CD4-positive, alpha-beta T cell treated with Interferon alpha-2 for 1 hour (primary cell): ENCODE results near the gene EPC1.
"Not testable (repeated sequence)": the region's sequence is repeated elsewhere in the genome, so short reads cannot be mapped to it uniquely, and the experiment has no call there.

ENCODE experiments used
- DNase-seq, 2 donors: peaks; one replicate each; pipeline ENCODE4 v3.0.0-alpha.2; 2020 to 2022

EPC1 gene

GRCh38 chr10:32346551-32347362, at the start of gene EPC1:
EPC1 (minus strand) TSS chr10:32347158; CDS start chr10:32346915, 243 bp downstream.
- peak; percentile 89 to 93 for DNase-seq

- no peak for DNase-seq
These were observed 47.0 kb upstream of the EPC1 start for GRCh38 chr10:32393911-32394310.

GRCh38 chr10:32392284-32392683, 45.3 kb upstream of the EPC1 start:
- not testable (repeated sequence) for DNase-seq

GRCh38 chr10:32390193-32390592, 43.2 kb upstream of the EPC1 start:
- DNase-seq: no peak

- DNase-seq: no peak
These were observed 41.5 kb upstream of the EPC1 start for GRCh38 chr10:32388258-32389027.

- no peak for DNase-seq
These were observed 39.8 kb upstream of the EPC1 start for GRCh38 chr10:32386623-32387260.

- DNase-seq: no peak
These were observed 37.2 kb upstream of the EPC1 start for GRCh38 chr10:32384171-32384570.

GRCh38 chr10:32381165-32381564, 34.2 kb upstream of the EPC1 start:
- DNase-seq: no peak

GRCh38 chr10:32379950-32380551, 33.1 kb upstream of the EPC1 start:
- DNase-seq: no peak

- peak; percentile 11 to 67 for DNase-seq
These were observed 32.5 kb upstream of the EPC1 start for GRCh38 chr10:32379318-32379949.

GRCh38 chr10:32378363-32379317, 31.7 kb upstream of the EPC1 start:
- peak; percentile 93 to 94 for DNase-seq

- peak; percentile 25 to 70 for DNase-seq
These were observed 30.7 kb upstream of the EPC1 start for GRCh38 chr10:32377458-32378259.

GRCh38 chr10:32376771-32377170, 29.8 kb upstream of the EPC1 start:
- DNase-seq: no peak

GRCh38 chr10:32376097-32376496, 29.1 kb upstream of the EPC1 start:
- no peak for DNase-seq

GRCh38 chr10:32375631-32376030, 28.7 kb upstream of the EPC1 start:
- DNase-seq: no peak

- no peak for DNase-seq
These were observed 27.6 kb upstream of the EPC1 start for GRCh38 chr10:32374605-32375004.

- DNase-seq: no peak
These were observed 26.5 kb upstream of the EPC1 start for GRCh38 chr10:32373496-32373895.

GRCh38 chr10:32373031-32373430, 26.1 kb upstream of the EPC1 start:
- DNase-seq: no peak

GRCh38 chr10:32372000-32372875, 25.3 kb upstream of the EPC1 start:
- DNase-seq: no peak

- no peak for DNase-seq
These were observed 24.1 kb upstream of the EPC1 start for GRCh38 chr10:32371101-32371500.
